Posterior cingulate gyrus (tissue), 11 donors: ENCODE results near the gene IL18BP.

ENCODE experiments used
- DNase-seq, 10 donors: peaks; one replicate each; pipeline versions ENCODE4 v3.0.0 to v3.0.0-alpha.2; 2020 to 2021; ENCODE audit warnings: mixed read lengths in 3 of 10
- intact Hi-C: fragments of 100-400 bp; cut with DNase I; formaldehyde crosslinking; loops from one replicate; pipeline ENCODE4 v1.15.1; 2023

Gene IL18BP

GRCh38 chr11:71998649-71999310, at the start of gene IL18BP:
Gene IL18BP (plus strand): TSS chr11:71998909. CDS start chr11:71999985, 1,076 bp downstream.
- intact Hi-C loops = no loop called here
- peak in 1 of 10 donors; percentile 73 for DNase-seq

GRCh38 chr11:71949034-71949433, 49.7 kb upstream of the IL18BP start:
- intact Hi-C loops = no loop called here

GRCh38 chr11:71951741-71952310, 46.9 kb upstream of the IL18BP start:
- intact Hi-C loops = no loop called here
- no peak for DNase-seq

More at GRCh38 chr11:71949034-71949433, 49.7 kb upstream of the IL18BP start:
- no peak for DNase-seq

GRCh38 chr11:71955898-71956456, 42.7 kb upstream of the IL18BP start:
- DNase-seq = no peak
- intact Hi-C loops = no loop called here

DNA sequence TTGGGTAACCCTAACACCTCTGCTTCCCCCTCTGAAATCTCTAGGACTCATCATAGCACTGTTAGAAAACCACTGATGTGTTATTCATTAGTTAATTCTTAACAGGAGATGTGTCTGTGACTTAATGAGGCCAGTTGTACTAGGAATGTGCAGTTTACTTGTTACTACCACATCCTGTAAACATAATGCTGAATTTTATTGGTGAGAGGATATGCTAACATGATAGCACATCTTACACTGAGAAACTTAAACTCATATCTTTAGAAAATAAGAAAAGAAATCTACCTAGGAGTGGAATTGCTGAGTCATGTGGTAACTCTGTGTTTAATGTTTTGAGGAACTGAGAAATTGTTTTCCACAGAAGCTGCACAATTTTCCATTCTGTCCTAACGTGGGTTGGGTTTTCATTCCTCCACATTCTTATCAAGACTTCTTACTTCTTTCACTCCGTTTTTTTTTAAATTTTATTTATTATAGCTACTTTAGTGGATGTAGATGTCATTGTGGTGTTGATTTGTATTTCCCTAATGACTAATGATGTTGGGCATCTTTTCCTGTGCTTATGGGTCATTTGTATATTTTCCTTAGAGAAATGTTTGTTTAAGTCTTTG, 36.2 kb upstream of the IL18BP start:
- DNase-seq = no peak
- intact Hi-C loops = no loop called here

DNA sequence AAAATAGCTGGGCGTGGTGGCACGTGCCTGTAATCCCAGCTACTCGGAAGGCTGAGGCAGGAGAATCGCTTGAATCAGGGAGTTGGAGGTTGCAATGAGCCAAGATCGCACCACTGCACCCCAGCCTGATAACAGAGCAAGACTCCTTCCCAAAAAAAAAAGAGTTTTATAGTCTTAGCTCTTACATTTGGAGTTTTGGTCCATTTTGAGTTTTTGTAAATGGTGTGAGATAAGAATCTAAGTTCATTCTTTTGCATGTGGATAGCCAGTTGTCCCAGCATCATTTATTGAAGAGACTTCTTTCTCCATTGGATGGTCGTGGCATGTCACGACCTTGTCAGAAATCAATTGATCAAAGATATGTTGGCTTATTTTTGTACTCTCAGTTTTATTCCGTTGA, 35.2 kb upstream of the IL18BP start:
- intact Hi-C loops = no loop called here
- DNase-seq = no peak

- no peak for DNase-seq
- intact Hi-C loops = no loop called here
Observed at GRCh38 chr11:71964641-71965040, 34.1 kb upstream of the IL18BP start.

DNA sequence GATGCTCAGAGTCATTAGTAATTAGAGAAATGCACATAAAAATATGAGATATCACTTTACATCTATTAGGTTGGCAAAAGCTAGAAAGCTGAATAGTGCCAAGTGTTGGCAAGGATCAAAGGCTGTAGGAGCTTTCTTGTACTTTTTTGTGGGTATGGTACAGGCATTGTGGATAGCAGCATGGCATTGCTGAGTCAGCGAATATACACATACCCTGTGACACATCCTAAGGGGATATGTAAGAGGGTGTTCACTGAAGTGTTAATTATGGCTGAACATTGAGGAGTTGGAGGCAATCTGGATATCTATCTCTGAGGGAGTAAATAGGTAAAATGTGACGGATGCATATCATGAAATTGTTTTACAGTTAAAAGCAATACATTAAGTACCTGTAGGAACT, 27.0 kb upstream of the IL18BP start:
- intact Hi-C loops = no loop called here
- no peak for DNase-seq

DNA sequence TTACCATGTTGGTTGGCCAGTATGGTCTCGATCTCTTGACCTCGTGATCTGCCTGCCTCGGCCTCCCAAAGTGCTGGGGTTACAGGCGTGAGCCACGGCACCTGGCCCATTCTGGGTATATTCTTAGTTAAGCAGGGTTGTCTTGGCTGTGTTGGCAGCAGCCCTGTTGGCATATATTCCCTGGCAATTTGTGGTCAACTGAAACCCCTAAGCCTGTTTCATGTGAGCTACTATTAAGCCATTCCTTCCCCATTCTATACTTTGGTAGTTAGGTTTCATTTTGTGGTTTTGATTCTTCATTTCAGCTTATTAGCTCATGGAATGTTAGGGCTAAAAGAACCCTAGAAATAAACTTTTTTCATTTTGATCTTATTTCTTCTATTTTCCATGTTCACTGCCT, 22.2 kb upstream of the IL18BP start:
- intact Hi-C loops = loop anchor here (5.0 kb wide), 3 partner anchors 41 to 456 kb away; partner anchors contain the start of gene CLPB
- DNase-seq = no peak

DNA sequence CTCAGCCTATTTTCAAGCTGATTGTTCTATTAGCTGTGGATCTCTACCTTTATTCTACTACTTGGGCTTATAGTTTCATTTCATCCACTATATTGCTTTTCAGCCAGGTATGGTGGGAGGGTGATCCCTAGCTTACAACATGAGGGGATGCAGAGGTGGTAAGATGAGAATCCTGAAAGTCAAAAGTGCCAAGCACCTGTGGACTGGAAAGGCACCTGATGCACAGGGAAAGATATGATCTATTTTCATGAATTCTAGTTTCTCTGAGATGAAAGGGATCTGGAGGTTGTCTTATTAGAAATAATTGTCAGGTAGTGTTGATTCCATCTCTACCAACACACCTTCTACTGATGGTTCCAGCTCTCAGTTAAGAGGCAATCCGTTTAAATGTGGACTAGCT, 21.6 kb upstream of the IL18BP start:
- no peak for DNase-seq
- intact Hi-C loops = loop anchor here (5.0 kb wide), 3 partner anchors 40 to 455 kb away; partner anchors contain the start of gene CLPB

GRCh38 chr11:71977743-71978418, 20.8 kb upstream of the IL18BP start:
- DNase-seq = peak in 6 of 10 donors; percentile 19 to 86 (median 63)
- intact Hi-C loops = loop anchor here (5.0 kb wide), 3 partner anchors 39 to 454 kb away; partner anchors contain the start of gene CLPB

GRCh38 chr11:71979094-71979493, 19.6 kb upstream of the IL18BP start:
- DNase-seq = no peak
- intact Hi-C loops = loop anchor here (5.0 kb wide), 3 partner anchors 38 to 453 kb away; partner anchors contain the start of gene CLPB

DNA sequence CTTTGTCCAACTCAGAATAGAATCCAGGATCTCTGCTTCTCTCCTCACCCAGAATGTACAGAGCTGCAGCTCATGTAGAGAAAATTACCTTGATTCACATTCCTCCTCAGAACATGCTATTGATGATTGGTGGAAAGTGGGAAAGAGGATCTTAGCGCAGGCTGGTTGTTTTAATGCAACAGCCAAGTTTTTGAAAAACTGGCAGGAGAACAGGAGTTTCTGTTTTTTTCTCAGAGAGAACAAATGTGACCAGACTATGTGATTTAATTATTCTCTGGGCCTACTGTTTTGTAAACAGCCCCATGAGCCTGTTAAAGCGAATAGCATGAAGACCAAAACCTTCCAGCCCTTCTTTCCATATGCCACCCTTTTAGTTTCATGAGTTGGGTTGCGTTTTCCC, 19.1 kb upstream of the IL18BP start:
- intact Hi-C loops = loop anchor here (5.0 kb wide), 3 partner anchors 38 to 453 kb away; partner anchors contain the start of gene CLPB

DNA sequence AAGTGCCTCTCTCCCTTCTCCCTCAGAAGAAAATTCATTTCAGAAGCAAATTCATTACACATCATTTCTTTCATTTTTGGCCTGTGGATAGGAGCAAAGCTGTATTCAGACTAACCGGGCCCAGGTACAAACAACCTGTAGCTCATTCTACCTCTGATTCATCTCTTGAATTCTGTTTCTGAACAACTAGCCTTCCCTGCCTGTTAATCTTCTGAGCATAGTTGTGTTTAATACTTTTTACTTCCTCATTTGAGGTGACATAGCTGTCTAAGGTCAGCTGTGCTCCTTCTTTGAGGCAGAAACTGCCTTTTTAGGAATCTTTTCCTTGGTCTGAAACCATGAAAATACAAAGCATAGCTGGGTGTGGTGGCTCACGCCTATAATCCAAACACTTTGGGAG, 12.6 kb upstream of the IL18BP start:
- intact Hi-C loops = no loop called here
- DNase-seq = no peak

More for the DNA sequence above, 19.1 kb upstream of the IL18BP start:
- no peak for DNase-seq

GRCh38 chr11:71987521-71987920, 11.2 kb upstream of the IL18BP start:
- intact Hi-C loops = no loop called here

DNA sequence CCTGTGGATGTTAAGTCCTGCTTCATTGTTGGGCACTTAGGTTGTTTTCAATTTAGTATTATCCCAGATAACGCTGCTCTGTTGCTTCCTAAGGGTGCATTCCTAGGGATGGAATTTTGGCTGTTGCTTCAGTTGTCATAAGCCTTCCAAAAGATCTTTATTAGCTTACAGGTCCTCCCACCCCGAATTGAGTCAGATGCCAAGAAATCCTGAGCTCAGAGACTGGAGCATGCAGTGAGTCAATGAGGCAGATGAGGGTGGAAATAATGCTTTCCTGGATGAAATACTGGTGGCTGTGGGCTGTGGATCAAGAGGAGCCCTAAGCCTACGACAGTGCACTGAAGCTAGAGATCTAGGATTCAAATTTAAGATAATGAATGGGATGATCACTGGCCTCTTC, 10.7 kb upstream of the IL18BP start:
- DNase-seq = no peak
- intact Hi-C loops = no loop called here

More at GRCh38 chr11:71987521-71987920, 11.2 kb upstream of the IL18BP start:
- no peak for DNase-seq

DNA sequence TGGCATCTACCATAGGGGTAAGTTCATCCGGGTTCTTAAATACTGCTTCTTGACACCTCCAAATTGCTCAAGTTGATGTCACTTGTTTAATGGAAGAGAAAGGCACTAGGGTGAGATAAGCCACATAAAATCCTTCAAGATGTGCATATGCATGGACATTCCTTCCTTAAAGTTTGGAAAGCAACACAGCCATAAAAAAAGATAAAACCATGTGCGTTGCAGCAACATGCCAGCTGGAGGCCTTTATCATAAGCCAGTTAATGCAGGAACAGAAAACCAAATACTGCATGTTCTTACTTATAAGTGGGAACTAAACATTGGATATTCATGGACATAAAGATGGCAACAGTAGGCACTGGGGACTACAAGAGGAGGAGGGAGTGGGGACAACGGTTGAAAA, 8.0 kb upstream of the IL18BP start:
- no peak for DNase-seq
- intact Hi-C loops = no loop called here

GRCh38 chr11:71991494-71991893, 7.2 kb upstream of the IL18BP start:
- intact Hi-C loops = no loop called here
- DNase-seq = no peak

- intact Hi-C loops = no loop called here
- no peak for DNase-seq
Observed at GRCh38 chr11:71992136-71992730, 6.5 kb upstream of the IL18BP start.

- no peak for DNase-seq
- intact Hi-C loops = no loop called here
Observed at GRCh38 chr11:71994786-71995185, 3.9 kb upstream of the IL18BP start.
